Prostate gland (tissue), 2 donors: ENCODE measurements around the gene BMPER. TPM values are rescaled to one million over a fixed set of nuclear protein-coding genes. Genes with fewer than 3 reads are reported as not detected.

Experiments used
- DNase-seq: peaks from one replicate; pipeline ENCODE4 v3.0.0-alpha.2; 2019; ENCODE audit warnings: low spot score
- H3K27ac ChIP-seq, 2 donors: fragments of 200-600 bp; sonication (generic); 2 replicates each; pipeline ENCODE4 v1.5.1; 2017 to 2019
- H3K27me3 ChIP-seq: fragments of 200-600 bp; sonication (generic); replicated peaks from 2 replicates; pipeline ENCODE4 v1.5.1; 2019; ENCODE audit not compliant: insufficient read depth
- H3K36me3 ChIP-seq, 2 donors: fragments of 200-600 bp; sonication (generic); 1 replicate in 1 of 2; 2 replicates in 1 of 2; pipeline versions ENCODE4 v1.5.1 to v1.8.1; 2017 to 2019
- H3K4me1 ChIP-seq: fragments of 200-600 bp; sonication (generic); replicated peaks from 2 replicates; pipeline ENCODE4 v1.5.1; 2019
- H3K4me3 ChIP-seq, 2 donors: fragments of 200-600 bp; sonication (generic); 2 replicates each; pipeline ENCODE4 v1.5.1; 2017 to 2019
- H3K9me3 ChIP-seq: fragments of 200-600 bp; sonication (generic); 2 replicates; pipeline ENCODE4 v1.5.1; 2017
- POLR2A ChIP-seq: fragments of 450-650 bp; IDR thresholded peaks from one replicate; pipeline ENCODE4 v1.6.1; 2016; ENCODE audit warnings: antibody characterized with exemption, mild to moderate bottlenecking
- POLR2AphosphoS5 ChIP-seq: sonication (generic); formaldehyde crosslinking; IDR thresholded peaks from one replicate; pipeline ENCODE4 v1.6.1; 2017; ENCODE audit warnings: antibody characterized with exemption
- WGBS: methylation state at CpG from one replicate; pipeline ENCODE4 v1.1.5; 2018; 5-methylcytosine and 5-hydroxymethylcytosine counted together
- intact Hi-C: fragments of 100-400 bp; cut with DNase I; formaldehyde crosslinking; loops from one replicate; pipeline ENCODE4 v1.14.2; 2022
- total RNA-seq, 2 donors: library from RNA; depleted of rRNA; stranded (reverse); fragments of >200 nt; gene quantifications; one replicate each; pipeline ENCODE4 v1.1.0, GENCODE V29; 2016
- TF ChIP-seq, protein P1 (sequence below), 4 experiments: fragments of 200-600 bp in 2 of 4; fragments of 450-650 bp in 2 of 4; sonication (generic) in 2 of 4; IDR thresholded peaks; 1 replicate in 3 of 4; 2 replicates in 1 of 4; pipeline ENCODE4 v1.5.1; 2016 to 2019; ENCODE audit warnings: antibody characterized with exemption in 4 of 4, mild to moderate bottlenecking in 2 of 4, moderate library complexity in 2 of 4

BMPER gene
- total RNA-seq, 2 donors from 2014 or later, result 4.5 to 8.4 TPM

DNA sequence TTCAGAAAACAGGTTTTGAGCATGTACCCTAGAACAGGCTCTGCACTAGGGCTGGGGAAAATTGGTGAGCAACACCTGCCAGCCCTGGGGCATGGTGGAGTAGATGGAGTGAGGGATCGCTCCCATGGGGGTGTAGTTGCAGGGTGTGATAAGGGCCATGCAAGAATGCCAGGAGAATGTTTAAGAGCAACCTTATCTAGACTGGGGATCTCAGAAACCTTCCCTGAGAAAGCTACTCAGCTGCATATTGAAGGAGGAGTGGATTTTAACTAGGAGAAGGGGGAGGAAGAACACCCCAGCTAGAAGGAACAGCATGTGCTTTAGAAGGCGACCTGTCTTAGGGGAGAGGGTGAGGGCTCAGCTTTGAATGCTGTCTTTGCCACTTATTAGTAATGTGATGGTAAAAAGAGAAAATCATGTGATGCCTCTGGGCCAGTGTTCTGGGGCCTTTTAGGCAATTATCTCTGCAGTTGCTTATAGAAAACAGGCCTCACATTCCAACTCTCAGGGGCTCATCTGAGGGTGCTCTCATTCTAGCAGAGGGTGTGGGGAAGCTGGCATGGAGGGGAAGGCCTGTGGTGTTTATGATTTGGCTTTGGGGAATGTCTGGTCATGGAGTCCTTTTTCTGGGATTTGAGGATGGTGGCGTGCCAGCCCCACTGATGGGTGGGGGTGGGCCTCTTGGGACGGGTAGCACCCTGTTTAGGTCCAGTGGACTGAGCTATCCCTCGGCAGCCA is 225.4 kb downstream of the BMPER start:
- Histone ChIP-seq H3K27me3 (no peaks in the 10 kb centered on the region), H3K9me3 (no peaks in the 10 kb centered on the region), H3K27ac (peak overlapping the region; percentile 10 to 15), H3K36me3 (no peaks in the 10 kb centered on the region), H3K4me1 (peaks cover 6% of the 10 kb centered on the region), H3K4me3 (no peak overlapping the region)
- WGBS, result 52% methylated on average over 5 of the region's 5 CpGs
- TF ChIP-seq, protein P1, sequence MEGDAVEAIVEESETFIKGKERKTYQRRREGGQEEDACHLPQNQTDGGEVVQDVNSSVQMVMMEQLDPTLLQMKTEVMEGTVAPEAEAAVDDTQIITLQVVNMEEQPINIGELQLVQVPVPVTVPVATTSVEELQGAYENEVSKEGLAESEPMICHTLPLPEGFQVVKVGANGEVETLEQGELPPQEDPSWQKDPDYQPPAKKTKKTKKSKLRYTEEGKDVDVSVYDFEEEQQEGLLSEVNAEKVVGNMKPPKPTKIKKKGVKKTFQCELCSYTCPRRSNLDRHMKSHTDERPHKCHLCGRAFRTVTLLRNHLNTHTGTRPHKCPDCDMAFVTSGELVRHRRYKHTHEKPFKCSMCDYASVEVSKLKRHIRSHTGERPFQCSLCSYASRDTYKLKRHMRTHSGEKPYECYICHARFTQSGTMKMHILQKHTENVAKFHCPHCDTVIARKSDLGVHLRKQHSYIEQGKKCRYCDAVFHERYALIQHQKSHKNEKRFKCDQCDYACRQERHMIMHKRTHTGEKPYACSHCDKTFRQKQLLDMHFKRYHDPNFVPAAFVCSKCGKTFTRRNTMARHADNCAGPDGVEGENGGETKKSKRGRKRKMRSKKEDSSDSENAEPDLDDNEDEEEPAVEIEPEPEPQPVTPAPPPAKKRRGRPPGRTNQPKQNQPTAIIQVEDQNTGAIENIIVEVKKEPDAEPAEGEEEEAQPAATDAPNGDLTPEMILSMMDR (IDR thresholded peaks at IDR 0.05), result no peak
- TF ChIP-seq POLR2AphosphoS5, result peak; percentile 73
- peak; percentile 28 for DNase-seq
- intact Hi-C loops, result loop anchor here (5.0 to 10.0 kb wide), 2 partner anchors 37 to 194 kb away; no protein-coding TSS in a partner anchor

- 72% methylated on average over 9 of the region's 9 CpGs for WGBS
- H3K4me1 ChIP-seq, result peaks cover 6% of the 10 kb centered on the region
- peak overlapping the region; percentile 10 to 15 for H3K27ac ChIP-seq
- TF ChIP-seq, protein P1 (IDR thresholded peaks at IDR 0.05), result no peak
- TF ChIP-seq POLR2A, result no peak
- TF ChIP-seq POLR2AphosphoS5, result no peak
- no peaks in the 10 kb centered on the region for H3K36me3 ChIP-seq
- no peak overlapping the region for H3K4me3 ChIP-seq
- H3K9me3 ChIP-seq, result no peaks in the 10 kb centered on the region
- DNase-seq, result no peak
- intact Hi-C loops, result loop anchor here (5.0 to 10.0 kb wide), 2 partner anchors 36 to 193 kb away; no protein-coding TSS in a partner anchor
- H3K27me3 ChIP-seq, result no peaks in the 10 kb centered on the region
Measured at GRCh38 chr7:34131371-34131770, 226.0 kb downstream of the BMPER start.

- no peak for TF ChIP-seq POLR2A
- no peak for TF ChIP-seq POLR2AphosphoS5
- TF ChIP-seq, protein P1 (IDR thresholded peaks at IDR 0.05), result no peak
- 37% methylated on average over 8 of the region's 8 CpGs for WGBS
- Histone ChIP-seq H3K4me1 (peaks cover 6% of the 10 kb centered on the region), H3K27ac (peak overlapping the region; percentile 55 to 59), H3K9me3 (no peaks in the 10 kb centered on the region), H3K36me3 (no peaks in the 10 kb centered on the region), H3K4me3 (no peak overlapping the region), H3K27me3 (no peaks in the 10 kb centered on the region)
- DNase-seq, result peak; percentile 16
- intact Hi-C loops, result loop anchor here (5.0 to 10.0 kb wide), 2 partner anchors 34 to 191 kb away; no protein-coding TSS in a partner anchor
Measured at GRCh38 chr7:34133356-34133982, 228.1 kb downstream of the BMPER start.

- intact Hi-C loops, result loop anchor here (5.0 to 10.0 kb wide), 2 partner anchors 33 to 191 kb away; no protein-coding TSS in a partner anchor
- Histone ChIP-seq H3K4me3 (no peak overlapping the region), H3K4me1 (peaks cover 6% of the 10 kb centered on the region), H3K36me3 (no peaks in the 10 kb centered on the region), H3K27ac (peak overlapping the region; percentile 55 to 59), H3K9me3 (no peaks in the 10 kb centered on the region), H3K27me3 (no peaks in the 10 kb centered on the region)
- peak; percentile 85 for DNase-seq
- TF ChIP-seq, protein P1 (IDR thresholded peaks at IDR 0.05), result peak; percentile 44 to 81 (median 73)
- peak; percentile 32 for TF ChIP-seq POLR2AphosphoS5
- no peak for TF ChIP-seq POLR2A
- 21% methylated on average over 12 of the region's 12 CpGs for WGBS
Measured at GRCh38 chr7:34133983-34134782, 228.8 kb downstream of the BMPER start.
